GM18867 (cell line): ENCODE data around the gene GLA.
A peak's percentile ranks its signal among the peaks of the same experiment; 100 is the strongest.

Experiments used
- ATAC-seq: cut with Tn5 transposase; IDR thresholded peaks from one replicate; pipeline ENCODE4 v1.9.1; 2021; ENCODE audit warnings: mild to moderate bottlenecking, moderate library complexity; ENCODE audit not compliant: unreplicated experiment

GLA gene

DNA sequence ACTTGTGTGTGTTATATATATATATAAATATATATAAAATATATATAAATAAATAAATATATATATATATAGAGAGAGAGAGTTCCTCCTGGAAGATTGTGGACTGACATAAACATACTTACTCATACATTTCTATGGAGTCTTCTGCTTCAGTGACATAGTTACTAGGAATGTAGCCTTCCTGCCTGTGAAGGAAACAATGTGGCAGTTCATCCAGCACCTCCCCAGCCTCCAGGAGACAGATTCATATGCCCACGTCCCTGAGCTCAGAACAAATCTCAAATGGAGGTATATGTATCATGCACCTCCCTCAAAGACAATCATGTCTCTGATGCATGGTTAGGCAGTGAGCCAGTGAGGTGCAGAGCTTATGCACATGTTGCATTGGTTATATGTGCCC, 47.8 kb downstream of the GLA start:
- ATAC-seq: no peak

GRCh38 chrX:101357166-101357795, 50.4 kb downstream of the GLA start:
- ATAC-seq: no peak

DNA sequence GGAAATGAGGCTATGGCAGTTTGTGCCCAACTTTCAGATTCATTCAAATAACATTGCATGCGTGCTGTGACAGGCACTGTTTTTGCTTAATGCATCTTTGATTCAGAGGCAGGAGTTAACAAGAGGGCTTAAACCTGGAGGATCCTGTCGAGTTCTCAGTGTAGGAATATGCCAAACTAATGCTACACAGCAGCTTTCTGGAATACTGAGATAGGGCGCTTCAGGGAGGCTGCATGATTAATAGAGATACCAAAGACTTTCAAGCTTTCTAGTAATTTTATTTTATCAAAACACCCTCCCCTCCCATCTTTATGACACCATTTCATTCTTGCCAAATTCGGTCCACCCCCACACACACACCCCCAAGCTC, 58.5 kb downstream of the GLA start:
- no peak for ATAC-seq

DNA sequence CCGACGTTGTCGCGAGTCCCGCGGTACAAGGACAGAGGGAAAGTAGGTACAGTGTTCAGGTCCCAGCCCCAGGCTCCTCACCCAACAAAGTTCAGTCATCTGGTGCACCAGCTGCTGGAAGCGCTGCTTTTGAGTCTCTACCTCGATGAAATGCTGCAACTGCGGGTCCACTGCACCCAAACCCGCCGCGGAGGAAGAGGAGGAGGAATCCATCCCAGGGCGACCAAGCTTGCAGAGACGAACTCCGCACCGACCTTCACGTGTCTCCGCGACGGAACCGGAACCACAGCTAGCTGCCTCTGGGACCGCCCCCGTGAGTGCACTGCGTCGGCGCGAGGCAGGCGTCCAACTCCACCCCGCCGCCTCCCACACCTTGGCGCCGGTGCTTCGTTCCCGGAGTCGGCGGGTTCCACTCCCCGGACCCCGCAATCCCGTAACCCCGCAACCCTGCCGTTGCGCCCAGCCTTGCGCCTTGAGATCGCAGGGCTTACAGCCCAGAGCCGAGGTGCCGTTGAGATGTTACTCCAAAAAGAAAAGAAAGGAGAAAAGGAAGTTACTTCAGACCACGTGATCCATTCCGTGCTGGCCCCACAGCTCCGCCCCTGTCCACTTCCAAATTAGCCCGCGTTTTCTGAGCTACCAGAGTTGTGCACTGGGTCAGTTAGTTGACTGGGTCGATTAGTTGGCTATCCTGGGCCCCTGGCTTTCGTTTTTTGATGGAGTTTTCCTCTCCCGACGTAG, 59.1 kb downstream of the GLA start, which contains the start of gene TIMM8A:
Gene TIMM8A (minus strand): TSS at position 291 of the 741 bp plus-strand sequence. CDS start 78 bp downstream, at position 213.
- peak; percentile 98 for ATAC-seq

- peak; percentile 10 for ATAC-seq
Measured at GRCh38 chrX:101347859-101348451, 59.8 kb downstream of the GLA start.
